WI38 (cell line): ENCODE results near the gene TLCD5.

Source experiments
- H3K4me3 ChIP-seq: 2 replicates; pipeline ENCODE4 v1.5.1; 2011; ENCODE audit warnings: low read depth, mild to moderate bottlenecking, control low read depth, low read length
- TF ChIP-seq, protein P1 (sequence below): IDR thresholded peaks from 2 replicates; pipeline ENCODE4 v1.5.1; 2012; ENCODE audit warnings: low read depth, mild to moderate bottlenecking, control low read depth, low read length

The TLCD5 gene

DNA sequence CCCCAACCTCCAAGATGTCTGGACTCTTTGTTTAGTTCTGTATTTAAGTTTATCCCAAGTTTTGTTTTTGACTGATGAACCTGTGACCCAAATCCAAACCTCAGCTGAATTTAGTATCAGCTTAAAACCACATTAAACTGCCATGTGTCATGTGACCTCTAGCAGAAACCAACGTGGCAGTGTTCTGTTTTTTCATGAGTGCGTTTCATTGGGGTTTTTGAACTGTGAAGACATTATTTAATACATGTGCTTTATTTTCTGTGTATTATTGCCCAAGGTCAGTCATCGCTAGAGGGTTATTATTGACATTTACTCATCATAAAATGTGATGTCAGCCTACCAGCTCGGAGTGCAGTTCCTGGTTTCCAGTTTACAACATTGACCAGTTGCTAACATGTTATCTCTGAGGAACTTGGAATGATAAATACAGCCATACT, 1.8 kb downstream of the TLCD5 start:
- TF ChIP-seq, protein P1, sequence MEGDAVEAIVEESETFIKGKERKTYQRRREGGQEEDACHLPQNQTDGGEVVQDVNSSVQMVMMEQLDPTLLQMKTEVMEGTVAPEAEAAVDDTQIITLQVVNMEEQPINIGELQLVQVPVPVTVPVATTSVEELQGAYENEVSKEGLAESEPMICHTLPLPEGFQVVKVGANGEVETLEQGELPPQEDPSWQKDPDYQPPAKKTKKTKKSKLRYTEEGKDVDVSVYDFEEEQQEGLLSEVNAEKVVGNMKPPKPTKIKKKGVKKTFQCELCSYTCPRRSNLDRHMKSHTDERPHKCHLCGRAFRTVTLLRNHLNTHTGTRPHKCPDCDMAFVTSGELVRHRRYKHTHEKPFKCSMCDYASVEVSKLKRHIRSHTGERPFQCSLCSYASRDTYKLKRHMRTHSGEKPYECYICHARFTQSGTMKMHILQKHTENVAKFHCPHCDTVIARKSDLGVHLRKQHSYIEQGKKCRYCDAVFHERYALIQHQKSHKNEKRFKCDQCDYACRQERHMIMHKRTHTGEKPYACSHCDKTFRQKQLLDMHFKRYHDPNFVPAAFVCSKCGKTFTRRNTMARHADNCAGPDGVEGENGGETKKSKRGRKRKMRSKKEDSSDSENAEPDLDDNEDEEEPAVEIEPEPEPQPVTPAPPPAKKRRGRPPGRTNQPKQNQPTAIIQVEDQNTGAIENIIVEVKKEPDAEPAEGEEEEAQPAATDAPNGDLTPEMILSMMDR: no peak
- H3K4me3 ChIP-seq: peak overlapping the region; percentile 76

GRCh38 chr11:120327311-120327710, 2.2 kb downstream of the TLCD5 start:
- no peak overlapping the region; the same call in 1 of the 2 replicates for H3K4me3 ChIP-seq
- TF ChIP-seq, protein P1: no peak

- TF ChIP-seq, protein P1: no peak
- no peak overlapping the region for H3K4me3 ChIP-seq
Measured at GRCh38 chr11:120329556-120329955, 4.5 kb downstream of the TLCD5 start.

DNA sequence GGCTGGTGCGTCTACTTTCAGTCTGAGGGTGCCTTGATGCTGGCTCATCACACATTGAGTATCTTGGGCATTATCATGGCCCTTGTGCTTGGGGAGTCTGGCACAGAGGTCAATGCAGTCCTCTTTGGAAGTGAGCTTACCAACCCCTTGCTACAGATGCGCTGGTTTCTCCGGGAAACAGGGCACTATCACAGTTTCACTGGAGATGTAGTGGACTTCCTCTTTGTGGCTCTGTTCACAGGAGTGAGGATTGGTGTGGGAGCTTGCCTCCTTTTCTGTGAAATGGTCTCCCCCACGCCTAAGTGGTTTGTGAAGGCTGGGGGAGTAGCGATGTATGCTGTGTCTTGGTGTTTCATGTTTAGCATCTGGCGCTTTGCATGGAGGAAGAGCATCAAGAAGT, 4.9 kb downstream of the TLCD5 start:
- TF ChIP-seq, protein P1: no peak
- no peak overlapping the region for H3K4me3 ChIP-seq

DNA sequence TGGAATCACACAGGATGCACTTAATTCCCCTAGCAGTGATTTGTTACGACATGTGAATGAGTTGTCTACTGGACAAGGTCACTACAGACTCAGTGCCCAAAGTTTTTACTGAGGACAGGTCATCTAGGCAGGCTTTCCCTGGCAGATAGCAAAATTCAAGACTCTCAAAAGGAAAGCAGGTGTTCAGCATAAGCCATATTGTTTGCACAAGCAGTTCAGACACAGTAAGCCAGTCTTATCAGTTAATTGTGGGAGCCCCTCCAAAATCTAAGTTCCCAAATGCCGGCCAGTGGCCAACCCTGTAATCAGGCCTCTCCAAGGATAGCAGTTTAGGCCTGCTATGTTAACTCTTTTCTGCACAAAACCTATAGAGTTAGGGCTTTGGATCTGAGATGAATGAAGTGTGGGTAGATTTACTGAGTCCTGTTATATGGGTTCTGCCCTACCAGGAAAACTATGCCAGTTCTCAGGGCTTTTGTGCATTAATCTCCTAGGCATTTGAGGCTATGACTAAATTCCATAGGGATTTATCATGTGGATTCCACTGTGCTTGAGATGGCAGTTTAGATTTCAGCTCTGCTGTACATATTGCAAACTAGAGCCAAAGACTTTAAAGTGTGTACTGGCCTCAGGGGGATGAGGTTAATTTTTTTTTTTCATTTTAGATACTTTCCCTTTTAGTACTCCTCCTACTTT, 6.3 kb downstream of the TLCD5 start:
- H3K4me3 ChIP-seq: no peak overlapping the region
- TF ChIP-seq, protein P1: no peak

GRCh38 chr11:120332822-120333716, 8.0 kb downstream of the TLCD5 start:
- no peak overlapping the region for H3K4me3 ChIP-seq
- TF ChIP-seq, protein P1: no peak

GRCh38 chr11:120333801-120334200, 8.7 kb downstream of the TLCD5 start:
- TF ChIP-seq, protein P1: no peak
- no peak overlapping the region for H3K4me3 ChIP-seq
